SK-MEL-5 (cell line): ENCODE measurements around the gene EXOC4. TPM values are rescaled to one million over a fixed set of nuclear protein-coding genes. Genes with fewer than 3 reads are reported as not detected.

Source experiments
- DNase-seq: peaks from one replicate; pipeline ENCODE4 v3.0.0-alpha.2; 2016; ENCODE audit warnings: low read depth, low spot score
- in situ Hi-C: cut with HindIII; loops from 2 replicates; pipeline ENCODE4 v1.10.0; 2016; ENCODE audit warnings: low sequenced_read_pairs, high pct_unique_total_duplicates, low pct_unique_long_range_greater_than_20kb
- total RNA-seq: library from RNA; depleted of rRNA; stranded (reverse); fragments of >200 nt; shearing (Covaris generic); gene quantifications from 2 replicates; pipeline ENCODE4 v1.2.3, GENCODE V29; 2014

EXOC4 gene
- total RNA-seq, 1 experiment from 2014 or later: 70.3 TPM

DNA sequence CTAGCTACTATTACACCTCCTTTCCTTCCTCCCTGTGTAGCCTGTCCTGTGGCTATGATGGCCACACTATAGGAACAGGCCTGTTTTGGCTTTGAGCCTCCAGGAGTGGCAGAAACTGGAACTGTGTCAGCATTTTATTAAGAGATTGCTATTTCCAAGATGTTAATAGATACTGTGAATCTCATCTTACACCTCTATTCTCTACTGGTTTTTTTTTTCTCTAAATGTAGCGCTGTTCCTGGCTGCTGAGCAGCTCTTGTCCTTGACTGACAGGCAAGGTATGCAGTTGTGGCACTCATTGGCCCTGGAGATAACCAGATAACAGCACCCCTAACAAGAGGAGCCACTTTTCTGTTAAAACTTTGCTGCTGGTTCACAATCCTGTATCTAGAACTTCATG is 119.5 kb downstream of the EXOC4 start:
- DNase-seq: no peak
- in situ Hi-C loops: no loop called here

DNA sequence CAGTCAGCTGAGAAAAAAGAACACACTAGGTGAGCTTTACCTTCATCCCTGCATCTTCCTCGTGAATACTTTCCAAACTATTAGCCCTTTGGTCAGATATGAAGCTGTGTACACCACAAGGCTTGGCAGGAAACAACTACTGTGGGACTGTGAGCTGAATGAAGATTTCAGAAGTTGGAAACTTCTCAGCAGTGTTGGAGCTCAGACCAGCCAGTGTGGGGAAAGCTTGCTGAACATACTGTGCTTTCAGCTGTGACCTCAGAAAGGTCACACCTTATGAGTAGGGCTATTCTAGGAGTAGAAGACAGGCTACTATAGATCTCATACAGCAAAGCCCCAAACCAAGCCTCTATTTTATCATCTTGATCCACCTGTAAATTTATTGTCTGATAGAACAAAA is 123.6 kb downstream of the EXOC4 start:
- no peak for DNase-seq
- in situ Hi-C loops: no loop called here

DNA sequence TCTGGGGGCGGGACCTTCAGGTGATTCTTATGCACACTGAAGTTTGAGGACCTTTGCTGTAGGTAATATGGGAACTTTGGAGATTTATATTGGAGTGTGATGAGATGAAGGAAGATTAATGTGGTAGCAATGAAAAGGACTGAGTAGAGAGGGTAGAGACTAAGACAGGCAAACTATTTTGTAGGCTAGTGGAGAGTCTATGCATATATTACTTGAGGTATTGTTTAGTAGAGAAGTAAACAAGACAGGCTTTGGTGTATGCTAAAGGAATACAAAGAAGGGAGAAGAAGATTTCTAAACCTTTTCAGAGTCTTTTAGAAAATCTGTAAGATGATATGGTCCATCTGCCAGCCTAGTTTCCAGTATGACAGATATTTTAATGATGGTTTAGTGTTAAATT is 129.1 kb downstream of the EXOC4 start:
- DNase-seq: no peak
- in situ Hi-C loops: no loop called here

DNA sequence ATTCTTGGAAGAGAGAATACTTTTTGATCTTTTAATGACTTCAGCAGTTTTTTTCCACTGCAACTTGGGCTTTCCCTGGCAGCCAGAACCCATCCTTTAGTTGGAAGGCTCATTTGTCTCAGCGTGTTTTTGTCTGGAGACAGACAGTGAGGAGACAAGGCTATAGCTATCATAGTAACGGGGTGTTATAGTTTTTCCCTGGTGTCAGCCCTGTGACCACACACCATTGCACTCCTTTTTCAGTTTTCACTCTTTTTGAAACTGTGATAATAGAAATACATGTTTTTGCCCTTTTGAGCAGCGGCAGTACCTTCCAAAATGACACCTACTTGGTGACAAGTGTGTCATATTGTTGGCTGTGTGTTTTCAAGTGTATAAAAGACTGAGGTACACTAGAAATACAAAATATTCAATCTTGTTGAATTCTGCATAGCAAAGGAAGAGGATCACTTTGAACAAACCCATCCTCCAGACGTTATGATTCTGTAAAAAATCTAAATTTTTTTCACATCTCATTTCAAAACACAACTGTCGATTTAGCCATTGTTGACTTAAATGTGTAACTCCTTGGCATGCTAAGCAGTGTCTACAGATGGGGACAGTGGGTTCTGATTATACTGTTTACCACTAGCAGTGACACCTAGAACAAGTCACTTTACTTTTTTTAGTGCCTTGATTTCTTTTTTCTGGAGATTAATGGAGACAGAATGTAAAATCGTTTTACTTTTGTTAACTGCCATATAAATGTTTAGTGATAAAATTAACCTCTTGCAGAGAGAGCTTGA is 130.1 kb downstream of the EXOC4 start:
- in situ Hi-C loops: no loop called here

DNA sequence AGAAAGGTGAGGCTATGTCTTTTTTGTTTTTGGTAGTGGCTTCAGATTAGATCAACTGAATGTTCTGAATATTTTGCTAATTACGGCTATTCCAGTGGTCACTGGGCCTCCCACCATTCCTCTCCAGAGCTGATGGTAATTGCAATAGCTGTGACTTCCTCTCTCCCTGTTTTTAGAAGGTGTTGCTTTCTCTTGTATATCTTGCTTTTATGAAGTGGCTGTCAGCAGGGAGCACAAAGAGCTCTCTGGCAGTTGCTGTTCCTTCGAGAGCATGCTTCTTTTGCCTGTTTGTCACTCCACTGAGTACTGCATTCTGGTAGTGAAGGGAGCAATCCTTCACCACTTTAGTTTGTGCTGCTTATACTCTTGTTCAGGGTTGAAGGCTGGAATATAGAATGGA is 133.3 kb downstream of the EXOC4 start:
- in situ Hi-C loops: no loop called here
- DNase-seq: no peak

More for the DNA sequence above, 130.1 kb downstream of the EXOC4 start:
- no peak for DNase-seq

DNA sequence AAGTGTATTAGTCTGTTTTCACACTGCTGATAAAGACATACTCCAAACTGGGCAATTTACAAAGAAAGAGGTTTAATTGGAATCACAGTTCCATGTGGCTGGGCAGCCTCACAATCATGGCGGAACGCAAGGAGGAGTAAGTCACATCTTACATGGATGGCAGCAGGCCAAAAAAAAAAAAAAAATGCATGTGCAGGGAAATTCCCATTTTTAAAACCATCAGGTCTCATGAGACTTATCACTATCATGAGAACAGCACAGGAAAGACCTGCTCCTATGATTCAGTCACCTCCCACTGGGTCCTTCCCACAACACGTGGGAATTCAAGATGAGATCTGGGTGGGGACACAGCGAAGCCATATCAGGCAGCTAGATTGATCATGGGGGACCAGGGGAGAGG is 136.8 kb downstream of the EXOC4 start:
- in situ Hi-C loops: no loop called here
- peak; percentile 16 for DNase-seq

DNA sequence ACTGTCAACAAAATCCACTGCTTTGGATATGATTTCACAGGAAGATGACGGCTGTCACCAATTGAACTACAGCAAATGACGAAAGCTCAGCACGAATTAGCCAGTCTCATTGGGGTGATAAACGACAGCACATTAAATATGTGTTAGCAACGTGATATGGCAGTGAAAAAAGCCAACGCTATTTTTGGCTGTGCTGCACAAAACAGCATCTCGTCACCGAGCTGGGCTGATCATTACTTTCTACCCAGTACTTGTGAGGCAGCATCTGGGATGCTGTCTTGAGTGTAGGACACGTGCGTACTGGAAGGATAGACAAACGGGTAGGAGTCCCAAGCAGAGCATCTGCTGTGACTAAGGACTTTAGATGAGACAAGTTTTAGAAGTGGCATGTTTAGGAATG is 138.3 kb downstream of the EXOC4 start:
- in situ Hi-C loops: no loop called here
- no peak for DNase-seq

DNA sequence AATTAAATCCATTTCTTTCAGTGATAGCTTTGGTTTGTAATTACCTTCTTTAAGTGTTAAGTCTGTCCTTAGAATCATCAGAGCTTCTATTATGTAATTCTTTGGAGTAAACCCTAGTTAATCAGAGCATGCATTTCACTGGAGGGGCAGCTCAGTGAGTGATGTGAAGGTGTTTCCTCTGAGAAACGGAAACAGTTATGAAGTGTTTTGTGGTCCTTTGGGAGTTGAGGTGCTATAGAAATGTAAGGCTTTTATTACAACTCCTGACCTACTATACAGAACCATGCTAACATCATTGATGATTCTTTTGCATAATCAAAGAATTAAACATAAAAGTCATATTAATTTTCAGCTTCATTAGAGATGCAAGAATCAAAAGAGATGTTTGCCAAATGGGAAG is 141.5 kb downstream of the EXOC4 start:
- no peak for DNase-seq
- in situ Hi-C loops: no loop called here

DNA sequence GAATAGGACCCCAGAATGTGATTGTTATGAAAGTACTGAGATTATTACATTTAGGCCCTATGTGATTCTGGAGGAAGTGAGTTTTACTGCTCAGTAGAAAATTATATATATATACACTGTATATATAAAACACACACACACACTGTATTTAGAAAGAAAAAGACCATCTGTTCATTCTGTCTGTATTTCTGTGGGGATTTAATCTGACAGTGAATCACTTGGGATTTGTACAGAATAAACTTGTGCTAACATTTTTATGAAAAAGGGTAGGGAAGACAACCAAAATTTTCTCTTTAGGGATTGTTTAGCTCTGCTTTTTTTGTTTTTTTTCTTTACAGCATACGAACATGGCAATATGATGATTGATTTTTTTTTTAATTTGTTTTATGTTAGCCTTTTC is 142.7 kb downstream of the EXOC4 start:
- in situ Hi-C loops: no loop called here

DNA sequence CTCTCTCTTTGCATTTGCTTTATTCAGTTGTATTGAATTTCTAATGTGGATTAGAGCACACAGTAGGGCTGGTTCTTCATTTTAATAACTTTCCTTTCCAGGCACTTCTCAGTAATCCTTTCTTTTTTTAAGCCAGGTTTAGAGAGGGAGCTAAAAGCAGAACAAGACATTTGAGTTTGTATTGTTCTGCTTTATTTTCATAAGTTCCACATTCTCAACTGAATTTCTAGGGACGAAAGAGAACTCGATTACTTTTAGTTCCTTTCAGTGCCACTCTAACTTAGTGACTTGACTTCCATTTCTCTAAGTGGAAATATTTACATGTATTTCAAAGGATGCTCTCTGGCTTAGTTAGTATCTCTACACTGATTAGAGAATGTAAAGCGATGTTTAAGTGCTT is 145.6 kb downstream of the EXOC4 start:
- in situ Hi-C loops: no loop called here
- no peak for DNase-seq

More for the DNA sequence above, 142.7 kb downstream of the EXOC4 start:
- DNase-seq: no peak

DNA sequence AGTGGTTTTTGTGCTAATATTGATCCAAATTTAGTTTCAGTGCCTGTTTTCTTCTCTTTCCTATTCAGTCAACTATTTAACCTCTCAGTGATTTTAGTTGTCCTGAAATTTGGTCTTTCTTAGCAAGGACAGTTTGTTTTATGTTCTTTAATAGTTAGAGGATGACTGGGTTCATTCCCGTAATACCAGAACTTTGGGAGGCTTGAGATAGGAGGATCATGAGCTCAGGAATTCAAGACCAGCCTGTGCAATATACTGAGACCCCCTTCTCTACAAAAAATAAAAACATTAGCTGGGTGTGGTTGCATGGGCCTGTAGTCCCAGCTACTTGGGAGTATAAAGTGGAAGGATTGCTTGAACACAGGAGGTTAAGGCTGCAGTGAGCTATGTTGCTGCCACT is 148.3 kb downstream of the EXOC4 start:
- DNase-seq: no peak
- in situ Hi-C loops: no loop called here

DNA sequence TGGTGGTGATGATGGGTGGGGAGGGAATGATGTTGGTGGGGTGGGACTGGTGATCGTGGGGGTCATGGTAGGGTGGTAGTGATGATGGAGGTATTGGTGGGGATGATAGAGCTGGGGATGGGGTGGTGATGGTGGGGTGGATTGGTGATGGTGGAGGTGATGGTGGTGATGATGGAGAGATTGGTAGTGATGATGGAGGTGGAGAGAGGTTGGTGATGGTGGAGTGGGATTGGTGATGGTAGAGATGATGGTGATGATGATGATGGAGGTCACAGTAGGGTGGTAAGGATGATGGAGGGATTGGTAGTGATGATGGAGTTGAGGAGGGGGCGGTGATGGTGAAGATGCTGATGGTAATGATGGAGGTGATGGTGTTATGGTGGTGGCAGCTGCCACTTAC is 155.3 kb downstream of the EXOC4 start:
- no peak for DNase-seq
- in situ Hi-C loops: no loop called here

DNA sequence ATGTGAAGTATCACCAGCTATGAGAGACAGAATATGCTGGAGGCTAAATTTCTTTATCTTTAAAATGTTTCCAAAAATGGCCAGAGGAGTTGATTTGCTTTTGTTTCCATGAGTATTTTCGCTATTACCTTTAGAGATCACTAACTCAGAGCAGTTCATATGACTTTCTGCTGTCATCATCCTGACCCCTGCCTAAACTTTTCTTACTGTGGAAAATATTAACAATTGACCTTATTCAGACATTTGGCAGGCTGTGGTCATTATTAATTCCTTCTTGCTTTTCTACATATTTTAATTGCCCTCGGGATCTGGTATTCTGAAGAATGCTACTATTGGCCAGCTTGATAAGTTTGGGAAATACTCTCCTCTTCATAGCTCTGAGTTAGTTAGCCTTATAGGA is 156.5 kb downstream of the EXOC4 start:
- peak; percentile 73 for DNase-seq
- in situ Hi-C loops: no loop called here

DNA sequence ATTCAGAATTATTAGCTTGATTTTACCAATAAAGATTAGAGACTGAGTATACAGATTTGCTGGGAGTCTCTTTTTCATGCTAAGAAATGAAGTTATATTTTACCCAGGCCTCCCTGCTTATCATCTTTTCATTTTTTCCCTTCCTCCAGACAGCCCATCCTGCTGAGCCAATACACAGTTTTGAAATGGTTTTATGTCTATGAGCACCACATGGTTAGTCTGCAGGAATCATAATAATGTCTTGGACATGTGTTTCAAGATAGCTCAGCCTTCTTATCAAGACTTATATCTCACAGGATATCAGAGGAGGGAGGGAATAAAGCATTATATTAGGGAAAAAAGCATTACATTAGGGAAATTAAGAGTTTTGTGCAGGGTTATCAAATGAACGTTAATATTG is 157.1 kb downstream of the EXOC4 start:
- in situ Hi-C loops: no loop called here
- no peak for DNase-seq

DNA sequence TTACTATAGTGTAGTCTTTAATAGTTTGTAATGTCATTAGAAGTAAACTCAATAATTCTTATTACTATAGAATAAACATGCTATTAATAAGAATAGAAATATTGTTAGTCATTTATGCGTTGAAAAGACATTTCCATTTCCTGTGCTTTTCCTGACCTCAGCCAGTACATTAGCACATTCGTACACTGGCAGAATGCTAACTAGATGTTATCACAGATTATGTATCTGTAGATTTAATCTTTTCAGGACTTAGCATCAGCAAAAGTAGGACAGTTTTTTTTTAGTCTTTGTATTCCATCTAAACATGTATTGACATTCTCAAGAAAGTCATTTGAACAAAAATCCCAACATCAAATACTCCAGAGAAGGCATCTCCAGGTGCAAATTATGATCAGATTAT is 158.5 kb downstream of the EXOC4 start:
- in situ Hi-C loops: no loop called here
- DNase-seq: no peak

DNA sequence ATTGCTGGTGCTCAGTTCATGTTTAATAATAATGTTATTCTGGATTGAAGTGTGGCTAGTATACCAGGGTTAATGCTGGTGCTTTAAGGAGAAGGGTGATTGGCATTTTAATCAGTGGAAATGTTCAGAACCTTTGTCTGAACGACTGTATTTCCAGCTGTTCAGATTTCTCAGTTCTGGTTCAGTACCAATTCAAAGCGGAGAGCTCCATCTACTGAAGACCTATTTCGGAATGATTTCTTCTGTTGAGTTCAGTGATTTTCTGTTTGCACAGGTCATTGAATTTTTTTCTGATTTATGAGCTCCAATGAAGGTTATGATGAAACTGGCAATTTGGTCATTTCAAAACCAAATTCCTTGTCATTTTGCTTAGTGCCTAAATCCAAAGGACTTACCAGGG is 160.1 kb downstream of the EXOC4 start:
- in situ Hi-C loops: no loop called here
- DNase-seq: no peak

DNA sequence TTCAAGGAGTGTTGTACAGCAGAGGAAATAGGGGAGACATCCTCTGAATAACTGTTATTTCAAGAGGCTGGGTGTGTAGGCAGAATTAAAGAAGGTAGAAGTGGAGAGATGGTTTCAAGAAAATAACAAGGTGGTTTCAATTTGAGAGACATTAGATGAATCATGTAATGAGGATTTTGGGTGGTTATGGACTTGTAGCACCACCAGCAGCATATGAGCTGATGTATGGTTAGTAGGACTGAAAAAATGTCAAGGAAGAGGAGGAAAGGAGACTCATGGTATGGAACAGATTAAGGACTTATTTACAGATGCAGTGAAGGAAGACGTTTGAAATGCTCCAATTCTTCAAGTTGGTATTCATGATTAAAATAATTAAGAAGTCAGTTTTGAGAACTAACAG is 166.2 kb downstream of the EXOC4 start:
- DNase-seq: no peak
- in situ Hi-C loops: no loop called here

DNA sequence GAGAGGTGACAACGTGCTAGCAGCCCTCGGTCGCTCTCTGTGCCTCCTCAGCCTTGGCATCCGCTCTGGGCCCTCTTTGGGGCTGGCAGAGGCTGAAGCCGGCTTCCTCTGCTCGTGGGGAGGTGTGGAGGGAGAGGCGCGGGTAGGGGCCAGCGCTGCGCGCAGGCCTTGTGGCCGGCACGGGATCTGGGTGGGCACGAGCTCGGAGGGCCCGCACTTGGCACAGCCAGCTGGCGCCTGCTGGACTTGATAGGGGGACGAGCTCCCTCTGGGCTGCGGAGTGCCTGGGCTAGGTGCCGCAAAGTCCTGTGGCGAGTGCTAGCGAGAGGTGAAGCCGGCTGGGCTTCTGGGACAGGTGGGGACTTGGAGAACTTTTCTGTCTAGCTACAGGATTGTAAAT is 170.7 kb downstream of the EXOC4 start:
- no peak for DNase-seq
- in situ Hi-C loops: no loop called here

DNA sequence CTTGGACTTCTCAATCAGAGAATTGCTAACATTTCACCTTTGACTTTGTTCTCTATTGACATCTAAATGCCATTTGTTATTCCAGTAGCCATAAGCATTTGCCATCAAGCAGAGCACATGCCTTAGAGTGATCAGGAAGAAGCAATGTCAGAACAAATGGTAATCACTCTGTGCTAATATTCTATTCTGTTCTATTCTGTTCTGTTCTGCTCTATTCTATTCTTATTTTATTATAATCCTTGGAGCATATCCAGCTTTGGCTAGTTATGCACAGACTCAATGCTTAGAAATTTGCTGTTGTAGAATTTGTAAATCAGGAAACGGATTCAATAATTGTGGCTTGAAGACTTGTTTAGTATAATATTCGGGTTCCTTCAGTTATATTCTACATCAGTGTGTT is 175.4 kb downstream of the EXOC4 start:
- in situ Hi-C loops: no loop called here

DNA sequence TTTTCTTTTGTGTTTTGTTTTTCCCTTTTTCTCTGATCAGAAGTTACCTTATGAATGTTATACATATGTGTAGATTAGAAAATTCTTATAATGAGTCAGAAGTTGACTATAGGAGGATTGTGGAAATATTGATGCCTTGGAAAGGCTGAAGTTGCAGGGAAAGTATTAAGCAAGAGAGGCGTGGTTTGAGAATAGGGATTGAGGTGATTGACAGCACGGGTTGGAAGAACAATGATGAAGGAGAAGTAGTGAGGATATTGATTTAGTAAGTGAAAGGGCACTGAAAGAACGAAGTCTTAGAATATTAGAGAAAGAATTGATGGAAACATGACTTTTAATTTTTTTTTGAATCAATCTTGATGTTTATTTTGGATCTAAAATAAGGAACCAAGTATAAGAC is 176.0 kb downstream of the EXOC4 start:
- in situ Hi-C loops: no loop called here
- no peak for DNase-seq

More for the DNA sequence above, 175.4 kb downstream of the EXOC4 start:
- no peak for DNase-seq
